PC-9 (cell line): Measurements from ENCODE around the gene ADAMTS13. TPM values are rescaled to one million over a fixed set of nuclear protein-coding genes. Genes with fewer than 3 reads are reported as not detected.

ENCODE experiments used
- BruUV-seq: library from RNA; stranded (reverse); fragments of 400-500 nt; replicated peaks from 2 replicates; lab custom pipeline; 2021; lab: Mats Ljungman, UMichigan
- CTCF ChIA-PET: fragments of 300-600 bp; sonication (Branson Sonifier 250); formaldehyde crosslinking; loops from one replicate; lab custom pipeline; 2022; ENCODE audit warnings: antibody characterized with exemption; lab: Charles Lee
- POLR2A ChIA-PET: fragments of 300-600 bp; sonication (Branson Sonifier 250); formaldehyde crosslinking; loops from one replicate; lab custom pipeline; 2022; ENCODE audit warnings: antibody characterized with exemption; ENCODE audit not compliant: unreplicated experiment; lab: Charles Lee
- DNase-seq, 2 experiments: peaks; one replicate each; pipeline versions ENCODE4 v3.0.0 to v3.0.0-alpha.2; 2015 to 2022; ENCODE audit warnings: mixed read lengths in 1 of 2
- H2AFZ ChIP-seq: fragments of 200-600 bp; sonication (generic); 2 replicates; pipeline ENCODE4 v1.8.1; 2017; ENCODE audit warnings: antibody characterized with exemption
- H3F3A ChIP-seq: fragments of 200-600 bp; sonication (generic); 2 replicates; pipeline ENCODE4 v1.8.1; 2017; ENCODE audit warnings: antibody characterized with exemption, mild to moderate bottlenecking, low read depth; ENCODE audit not compliant: insufficient read depth
- H3K27ac ChIP-seq: fragments of 200-600 bp; sonication (generic); 2 replicates; pipeline ENCODE4 v1.6.1; 2016; ENCODE audit warnings: mixed run types
- H3K27me3 ChIP-seq: fragments of 200-600 bp; sonication (generic); 2 replicates; pipeline ENCODE4 v1.6.1; 2016; ENCODE audit warnings: low read depth, mixed run types; ENCODE audit not compliant: insufficient read depth
- H3K36me3 ChIP-seq: fragments of 200-600 bp; sonication (generic); 2 replicates; pipeline ENCODE4 v1.6.1; 2016; ENCODE audit warnings: low read depth, mixed run types
- H3K4me1 ChIP-seq: fragments of 200-600 bp; sonication (generic); replicated peaks from 2 replicates; pipeline ENCODE4 v1.6.1; 2016; ENCODE audit warnings: mixed run types; ENCODE audit not compliant: insufficient read depth
- H3K4me2 ChIP-seq: fragments of 200-600 bp; sonication (generic); 2 replicates; pipeline ENCODE4 v1.6.1; 2017; ENCODE audit warnings: mixed run types
- H3K4me3 ChIP-seq: fragments of 200-600 bp; sonication (generic); 2 replicates; pipeline ENCODE4 v1.6.1; 2016; ENCODE audit warnings: mixed run types
- H3K79me2 ChIP-seq: fragments of 200-600 bp; sonication (generic); 2 replicates; pipeline ENCODE4 v1.6.1; 2017; ENCODE audit warnings: low read depth, mixed run types
- H3K9me2 ChIP-seq: fragments of 200-600 bp; sonication (generic); 2 replicates; pipeline ENCODE4 v1.8.1; 2017; ENCODE audit warnings: mild to moderate bottlenecking; ENCODE audit not compliant: insufficient read depth
- H3K9me3 ChIP-seq: fragments of 200-600 bp; sonication (generic); 2 replicates; pipeline ENCODE4 v1.8.1; 2016; ENCODE audit warnings: low read depth; ENCODE audit not compliant: insufficient read depth
- H4K20me1 ChIP-seq: fragments of 200-600 bp; sonication (generic); 2 replicates; pipeline ENCODE4 v1.8.1; 2017; ENCODE audit not compliant: insufficient read depth
- EZH2 ChIP-seq: fragments of 200-600 bp; sonication (generic); IDR thresholded peaks from 2 replicates; pipeline ENCODE4 v1.8.0; 2017; ENCODE audit warnings: antibody characterized with exemption, low read depth
- intact Hi-C: fragments of 100-400 bp; cut with micrococcal nuclease; formaldehyde crosslinking; loops from one replicate; pipeline ENCODE4 v1.10.0; 2022; ENCODE audit not compliant: unreplicated experiment
- total RNA-seq: library from RNA; stranded (reverse); gene quantifications from 2 replicates; pipeline ENCODE4 v1.2.3, GENCODE V29; 2021
- TF ChIP-seq, protein P1 (sequence below): fragments of 200-600 bp; sonication (generic); conservative IDR thresholded peaks from 2 replicates; pipeline ENCODE4 v1.6.1; 2017; ENCODE audit warnings: mixed run types, antibody characterized with exemption, mild to moderate bottlenecking, moderate library complexity

The ADAMTS13 gene
- total RNA-seq, 1 experiment from 2014 or later = 7.1 TPM

DNA sequence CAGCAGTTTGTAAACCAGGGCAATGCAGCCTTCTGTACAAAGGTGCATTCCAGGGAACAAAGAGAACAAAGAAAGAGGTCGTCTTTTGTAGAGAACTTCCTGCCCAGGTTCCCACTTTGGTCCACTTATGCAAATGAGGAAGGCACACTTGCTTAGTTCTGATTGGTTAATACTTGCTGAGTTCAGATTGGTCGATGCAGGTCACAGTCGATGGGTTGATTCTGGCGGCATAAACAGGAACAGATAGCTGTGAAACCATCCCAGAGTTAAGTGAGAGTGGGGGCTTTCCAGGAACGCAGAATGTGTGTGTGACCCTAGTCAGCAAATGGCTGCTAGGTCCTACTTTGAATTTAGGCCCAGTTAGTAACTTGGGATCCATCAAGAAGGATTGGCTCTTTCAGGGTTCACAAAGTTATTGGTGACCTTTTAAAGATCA is 1.8 kb upstream of the ADAMTS13 start:
- intact Hi-C loops = no loop called here
- no TSS peak for BruUV-seq
- TF ChIP-seq, protein P1, sequence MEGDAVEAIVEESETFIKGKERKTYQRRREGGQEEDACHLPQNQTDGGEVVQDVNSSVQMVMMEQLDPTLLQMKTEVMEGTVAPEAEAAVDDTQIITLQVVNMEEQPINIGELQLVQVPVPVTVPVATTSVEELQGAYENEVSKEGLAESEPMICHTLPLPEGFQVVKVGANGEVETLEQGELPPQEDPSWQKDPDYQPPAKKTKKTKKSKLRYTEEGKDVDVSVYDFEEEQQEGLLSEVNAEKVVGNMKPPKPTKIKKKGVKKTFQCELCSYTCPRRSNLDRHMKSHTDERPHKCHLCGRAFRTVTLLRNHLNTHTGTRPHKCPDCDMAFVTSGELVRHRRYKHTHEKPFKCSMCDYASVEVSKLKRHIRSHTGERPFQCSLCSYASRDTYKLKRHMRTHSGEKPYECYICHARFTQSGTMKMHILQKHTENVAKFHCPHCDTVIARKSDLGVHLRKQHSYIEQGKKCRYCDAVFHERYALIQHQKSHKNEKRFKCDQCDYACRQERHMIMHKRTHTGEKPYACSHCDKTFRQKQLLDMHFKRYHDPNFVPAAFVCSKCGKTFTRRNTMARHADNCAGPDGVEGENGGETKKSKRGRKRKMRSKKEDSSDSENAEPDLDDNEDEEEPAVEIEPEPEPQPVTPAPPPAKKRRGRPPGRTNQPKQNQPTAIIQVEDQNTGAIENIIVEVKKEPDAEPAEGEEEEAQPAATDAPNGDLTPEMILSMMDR = no peak
- no peak for TF ChIP-seq EZH2
- no peak overlapping the region for H3K27ac ChIP-seq
- peaks cover 4% of the 10 kb centered on the region; the same call in 1 of the 2 replicates for H4K20me1 ChIP-seq
- H3K79me2 ChIP-seq = peaks cover 24% of the 10 kb centered on the region
- no peak overlapping the region for H3K4me3 ChIP-seq
- no peaks in the 10 kb centered on the region for H3K9me2 ChIP-seq
- CTCF ChIA-PET = no interaction called here
- POLR2A ChIA-PET = no interaction called here
- DNase-seq = no peak
- peaks cover 4% of the 10 kb centered on the region; the same call in 1 of the 2 replicates for H3K27me3 ChIP-seq
- peaks cover 8% of the 10 kb centered on the region for H3K4me1 ChIP-seq
- no peaks in the 10 kb centered on the region for H3K9me3 ChIP-seq
- H2AFZ ChIP-seq = no peak overlapping the region
- peaks cover 21% of the 10 kb centered on the region for H3F3A ChIP-seq
- no peak overlapping the region for H3K4me2 ChIP-seq
- no peaks in the 10 kb centered on the region for H3K36me3 ChIP-seq

DNA sequence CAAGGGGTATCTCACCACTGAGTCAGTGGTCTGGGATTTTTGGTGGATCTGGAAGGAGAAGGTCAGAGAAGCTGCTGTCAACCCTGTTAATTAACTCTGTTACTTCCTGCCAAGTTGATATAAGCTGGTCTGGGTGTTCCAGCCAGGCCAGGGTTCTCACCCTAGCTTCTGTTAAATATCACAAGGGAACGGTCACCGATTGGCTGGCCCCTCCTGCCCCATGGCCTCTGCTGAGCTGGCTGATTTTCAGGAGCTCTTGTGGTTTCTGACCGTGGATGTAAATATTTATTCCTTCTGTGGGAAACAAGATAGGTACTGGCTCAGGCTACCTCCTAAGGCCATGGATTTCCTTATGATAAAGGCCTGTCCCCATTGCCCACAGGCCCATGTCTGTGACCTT is 1.0 kb downstream of the ADAMTS13 start:
- peaks cover 18% of the 10 kb centered on the region for H3F3A ChIP-seq
- H3K4me3 ChIP-seq = no peak overlapping the region
- no peak overlapping the region for H3K4me2 ChIP-seq
- H4K20me1 ChIP-seq = no peaks in the 10 kb centered on the region
- no peaks in the 10 kb centered on the region for H3K4me1 ChIP-seq
- no TSS peak for BruUV-seq
- H3K79me2 ChIP-seq = no peaks in the 10 kb centered on the region
- H2AFZ ChIP-seq = no peak overlapping the region
- no peak overlapping the region for H3K27ac ChIP-seq
- no peaks in the 10 kb centered on the region for H3K9me2 ChIP-seq
- intact Hi-C loops = no loop called here
- no peaks in the 10 kb centered on the region for H3K36me3 ChIP-seq
- no peaks in the 10 kb centered on the region for H3K9me3 ChIP-seq
- CTCF ChIA-PET = no interaction called here
- peaks cover 19% of the 10 kb centered on the region for H3K27me3 ChIP-seq
- DNase-seq = no peak
- POLR2A ChIA-PET = no interaction called here
- no peak for TF ChIP-seq EZH2
- TF ChIP-seq, protein P1 = no peak

DNA sequence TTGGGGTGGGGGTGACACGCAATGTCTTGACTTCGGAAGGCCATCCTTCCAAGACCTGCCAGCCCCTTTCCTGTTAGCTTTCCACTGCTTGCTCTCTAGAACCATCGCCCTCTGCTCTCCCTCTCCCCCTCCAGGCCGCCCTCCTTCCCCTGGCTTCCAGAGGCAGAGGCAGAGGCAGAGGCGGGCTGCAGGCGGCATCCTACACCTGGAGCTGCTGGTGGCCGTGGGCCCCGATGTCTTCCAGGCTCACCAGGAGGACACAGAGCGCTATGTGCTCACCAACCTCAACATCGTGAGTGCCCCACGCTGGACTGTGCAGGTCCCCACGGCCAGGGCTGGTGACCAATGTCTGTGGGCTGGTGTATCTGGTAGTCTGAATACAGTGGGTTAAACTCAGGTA is 2.0 kb downstream of the ADAMTS13 start:
- no peaks in the 10 kb centered on the region for H3K79me2 ChIP-seq
- no peak overlapping the region for H3K4me3 ChIP-seq
- H3K9me2 ChIP-seq = no peaks in the 10 kb centered on the region
- no peak for TF ChIP-seq EZH2
- TF ChIP-seq, protein P1 = no peak
- ChIA-PET CTCF (no interaction called here), POLR2A (no interaction called here)
- no peaks in the 10 kb centered on the region for H4K20me1 ChIP-seq
- no peak overlapping the region for H3K4me2 ChIP-seq
- no peak overlapping the region for H3K27ac ChIP-seq
- no peak for DNase-seq
- no peaks in the 10 kb centered on the region for H3K36me3 ChIP-seq
- H3F3A ChIP-seq = peaks cover 9% of the 10 kb centered on the region; the same call in 1 of the 2 replicates
- peaks cover 19% of the 10 kb centered on the region for H3K27me3 ChIP-seq
- H3K9me3 ChIP-seq = no peaks in the 10 kb centered on the region
- intact Hi-C loops = no loop called here
- no peak overlapping the region for H2AFZ ChIP-seq
- BruUV-seq = no TSS peak
- no peaks in the 10 kb centered on the region for H3K4me1 ChIP-seq
